Measurements from ENCODE around the gene TRAIP. TPM values are rescaled to one million over a fixed set of nuclear protein-coding genes. Genes with fewer than 3 reads are reported as not detected.

TRAIP gene
- polyA plus RNA-seq, 1 donor from 2014 or later = 7.6 TPM

GRCh38 chr3:49868862-49869466, 12.6 kb upstream of the TRAIP start:
- Histone ChIP-seq H3K9ac (ENCODE audit: low read length) (peak overlapping the region; percentile 88), H3K4me2 (ENCODE audit: low read length) (peak overlapping the region; percentile 84), H3K4me3 (ENCODE audit: low read length) (peak overlapping the region; percentile 94), H3K27ac (ENCODE audit: low read length) (peak overlapping the region; percentile 71), H2AFZ (ENCODE audit: low read depth, low read length) (peak overlapping the region; percentile 65), H3K79me2 (replicated peaks; ENCODE audit: insufficient read depth, low read length) (peaks cover 48% of the 10 kb centered on the region), H3F3A (ENCODE audit: insufficient read depth, low read length, poor library complexity, severe bottlenecking) (no peaks in the 10 kb centered on the region), H3K9me3 (ENCODE audit: low read length) (no peaks in the 10 kb centered on the region), H3K36me3 (ENCODE audit: insufficient read depth, low read length) (no peaks in the 10 kb centered on the region), H3K27me3 (ENCODE audit: insufficient read depth, low read depth, low read length) (no peaks in the 10 kb centered on the region), H4K20me1 (ENCODE audit: insufficient read depth) (no peaks in the 10 kb centered on the region), H3K9me2 (ENCODE audit: insufficient read depth, low read length) (no peaks in the 10 kb centered on the region)
- TF ChIP-seq SMC3 (conservative IDR thresholded peaks at IDR 0.05; ENCODE audit: poor library complexity) (no peak), MXI1 (conservative IDR thresholded peaks at IDR 0.05; ENCODE audit: poor library complexity, severe bottlenecking) (peak; percentile 96)

- H3K4me2 ChIP-seq (ENCODE audit: low read length) = peak overlapping the region; percentile 84
- no peak overlapping the region for H2AFZ ChIP-seq (ENCODE audit: low read depth, low read length)
- H3K27ac ChIP-seq (ENCODE audit: low read length) = peak overlapping the region; percentile 71
- no peaks in the 10 kb centered on the region for H3K9me2 ChIP-seq (ENCODE audit: insufficient read depth, low read length)
- H3K79me2 ChIP-seq (replicated peaks; ENCODE audit: insufficient read depth, low read length) = peaks cover 55% of the 10 kb centered on the region
- H3F3A ChIP-seq (ENCODE audit: insufficient read depth, low read length, poor library complexity, severe bottlenecking) = no peaks in the 10 kb centered on the region
- H3K4me3 ChIP-seq (ENCODE audit: low read length) = peak overlapping the region; percentile 94
- H3K9ac ChIP-seq (ENCODE audit: low read length) = peak overlapping the region; percentile 88
- H3K36me3 ChIP-seq (ENCODE audit: insufficient read depth, low read length) = no peaks in the 10 kb centered on the region
- TF ChIP-seq TAF1 (IDR thresholded peaks at IDR 0.05; ENCODE audit: low read depth) (no peak), MXI1 (conservative IDR thresholded peaks at IDR 0.05; ENCODE audit: poor library complexity, severe bottlenecking) (no peak), REST (IDR thresholded peaks at IDR 0.05; ENCODE audit: borderline replicate concordance) (peak; percentile 51), CTCF (IDR thresholded peaks at IDR 0.05; ENCODE audit: poor library complexity, severe bottlenecking) (no peak)
- no peaks in the 10 kb centered on the region for H3K9me3 ChIP-seq (ENCODE audit: low read length)
- no peaks in the 10 kb centered on the region for H3K27me3 ChIP-seq (ENCODE audit: insufficient read depth, low read depth, low read length)
- H4K20me1 ChIP-seq (ENCODE audit: insufficient read depth) = no peaks in the 10 kb centered on the region
These were observed 11.5 kb upstream of the TRAIP start for GRCh38 chr3:49867871-49868321.

- peaks cover 55% of the 10 kb centered on the region for H3K79me2 ChIP-seq (replicated peaks; ENCODE audit: insufficient read depth, low read length)
- H3K4me2 ChIP-seq (ENCODE audit: low read length) = peak overlapping the region; percentile 84
- peak; percentile 11 for TF ChIP-seq RAD21 (conservative IDR thresholded peaks at IDR 0.05)
- TF ChIP-seq EP300 (conservative IDR thresholded peaks at IDR 0.05; ENCODE audit: poor library complexity, severe bottlenecking) = peak; percentile 11
- no peak for TF ChIP-seq POLR2AphosphoS5 (IDR thresholded peaks at IDR 0.05)
These were observed 11.0 kb upstream of the TRAIP start for GRCh38 chr3:49867400-49867799.

More at GRCh38 chr3:49867400-49867799, 11.0 kb upstream of the TRAIP start:
- H2AFZ ChIP-seq (ENCODE audit: low read depth, low read length) = no peak overlapping the region
- no peaks in the 10 kb centered on the region for H3K27me3 ChIP-seq (ENCODE audit: insufficient read depth, low read depth, low read length)
- no peaks in the 10 kb centered on the region for H3K9me3 ChIP-seq (ENCODE audit: low read length)
- H4K20me1 ChIP-seq (ENCODE audit: insufficient read depth) = no peaks in the 10 kb centered on the region
- H3K4me3 ChIP-seq (ENCODE audit: low read length) = peak overlapping the region; percentile 94
- H3K27ac ChIP-seq (ENCODE audit: low read length) = peak overlapping the region; percentile 71
- H3K9ac ChIP-seq (ENCODE audit: low read length) = peak overlapping the region; percentile 88
- no peaks in the 10 kb centered on the region for H3F3A ChIP-seq (ENCODE audit: insufficient read depth, low read length, poor library complexity, severe bottlenecking)
- H3K36me3 ChIP-seq (ENCODE audit: insufficient read depth, low read length) = no peaks in the 10 kb centered on the region
- H3K9me2 ChIP-seq (ENCODE audit: insufficient read depth, low read length) = no peaks in the 10 kb centered on the region
